ENCODE results near the gene COL7A1. TPM values are rescaled to one million over a fixed set of nuclear protein-coding genes. Genes with fewer than 3 reads are reported as not detected.

Gene COL7A1
- total and polyA plus RNA-seq, 2 experiments from 2014 or later = 4.0 to 7.9 TPM

- Histone ChIP-seq H4K20me1 (replicated peaks; ENCODE audit: insufficient read depth) (no peaks in the 10 kb centered on the region), H3K27ac (ENCODE audit: low read depth) (no peak overlapping the region; the same call in 1 of the 2 replicates), H3K9me2 (ENCODE audit: insufficient read depth) (no peaks in the 10 kb centered on the region), H3K79me2 (replicated peaks; ENCODE audit: insufficient read depth) (peaks cover 26% of the 10 kb centered on the region), H3K27me3 (ENCODE audit: insufficient read depth) (no peaks in the 10 kb centered on the region), H3K4me1 (ENCODE audit: insufficient read depth) (peaks cover 11% of the 10 kb centered on the region), H3K4me3 (no peak overlapping the region), H3K36me3 (ENCODE audit: insufficient read depth) (no peaks in the 10 kb centered on the region), H2AFZ (no peak overlapping the region), H3K4me2 (peak overlapping the region; percentile 51; the same call in 1 of the 2 replicates), H3F3A (replicated peaks; ENCODE audit: low read depth) (peaks cover 8% of the 10 kb centered on the region)
- TF ChIP-seq ZNF114 (CRISPR knock-in tag; IDR thresholded peaks at IDR 0.05) (no peak), ETS1 (IDR thresholded peaks at IDR 0.05) (no peak), STAT1 (IDR thresholded peaks at IDR 0.05; ENCODE audit: unreplicated experiment) (no peak), CTCF (conservative IDR thresholded peaks at IDR 0.05; ENCODE audit: low read depth in 2 of 2) (no peak), NANOG (IDR thresholded peaks at IDR 0.05; ENCODE audit: borderline replicate concordance) (no peak), ZNF462 (CRISPR knock-in tag; IDR thresholded peaks at IDR 0.05) (no peak), EZH2 (IDR thresholded peaks at IDR 0.05; ENCODE audit: low read depth, unreplicated experiment) (no peak)
- peaks cover 29% of the 10 kb centered on the region for H3K4me1 Mint-ChIP-seq
- peak overlapping the region; percentile 92 for H3K27ac Mint-ChIP-seq
- no peak overlapping the region for H3K4me3 Mint-ChIP-seq
- ATAC-seq (no peak), DNase-seq (ENCODE audit: low spot score) (no peak)
- H3K36me3 Mint-ChIP-seq (ENCODE audit: low read depth) = no peaks in the 10 kb centered on the region; the same call in 2 of the 3 replicates
- no peaks in the 10 kb centered on the region for H3K9me3 Mint-ChIP-seq
- peaks cover 15% of the 10 kb centered on the region for H3K27me3 Mint-ChIP-seq (ENCODE audit: insufficient read depth, low read depth, poor library complexity)
These were observed 41.0 kb downstream of the COL7A1 start for GRCh38 chr3:48553886-48554845.
